Activated naive CD4-positive, alpha-beta T cell treated with anti-CD3 and anti-CD28 coated beads, Interleukin-2, amount 50 U/mL, for 72 hours (primary cell): ENCODE data around the gene VPS11. TPM values are rescaled to one million over a fixed set of nuclear protein-coding genes. Genes with fewer than 3 reads are reported as not detected.

Experiments used
- ATAC-seq, 2 donors: fragments of 150-1000 bp; cut with Tn5 transposase; 2 replicates each; pipeline ENCODE4 v1.10.0; 2021; ENCODE audit warnings: mild to moderate bottlenecking in 2 of 2, moderate library complexity in 2 of 2
- DNase-seq, 2 donors: peaks; one replicate each; pipeline ENCODE4 v3.0.0; 2021 to 2022; ENCODE audit warnings: low spot score in 2 of 2
- H3K27ac Mint-ChIP-seq, 2 donors: one replicate each; pipeline ENCODE4 v1.8.0; 2022; ENCODE audit warnings: mild to moderate bottlenecking in 2 of 2, mixed read lengths in 2 of 2
- H3K36me3 Mint-ChIP-seq, 2 donors: one replicate each; pipeline ENCODE4 v1.8.0; 2022; ENCODE audit warnings: mixed read lengths in 2 of 2
- H3K9me3 Mint-ChIP-seq, 2 donors: one replicate each; pipeline ENCODE4 v1.8.0; 2022; ENCODE audit warnings: mixed read lengths in 2 of 2
- total RNA-seq, 2 donors: library from RNA; stranded (reverse); gene quantifications; one replicate each; pipeline ENCODE4 v1.2.3, GENCODE V29; 2022

The VPS11 gene
- 10 to 100 TPM; 26.6 to 42.2 TPM for total RNA-seq

DNA sequence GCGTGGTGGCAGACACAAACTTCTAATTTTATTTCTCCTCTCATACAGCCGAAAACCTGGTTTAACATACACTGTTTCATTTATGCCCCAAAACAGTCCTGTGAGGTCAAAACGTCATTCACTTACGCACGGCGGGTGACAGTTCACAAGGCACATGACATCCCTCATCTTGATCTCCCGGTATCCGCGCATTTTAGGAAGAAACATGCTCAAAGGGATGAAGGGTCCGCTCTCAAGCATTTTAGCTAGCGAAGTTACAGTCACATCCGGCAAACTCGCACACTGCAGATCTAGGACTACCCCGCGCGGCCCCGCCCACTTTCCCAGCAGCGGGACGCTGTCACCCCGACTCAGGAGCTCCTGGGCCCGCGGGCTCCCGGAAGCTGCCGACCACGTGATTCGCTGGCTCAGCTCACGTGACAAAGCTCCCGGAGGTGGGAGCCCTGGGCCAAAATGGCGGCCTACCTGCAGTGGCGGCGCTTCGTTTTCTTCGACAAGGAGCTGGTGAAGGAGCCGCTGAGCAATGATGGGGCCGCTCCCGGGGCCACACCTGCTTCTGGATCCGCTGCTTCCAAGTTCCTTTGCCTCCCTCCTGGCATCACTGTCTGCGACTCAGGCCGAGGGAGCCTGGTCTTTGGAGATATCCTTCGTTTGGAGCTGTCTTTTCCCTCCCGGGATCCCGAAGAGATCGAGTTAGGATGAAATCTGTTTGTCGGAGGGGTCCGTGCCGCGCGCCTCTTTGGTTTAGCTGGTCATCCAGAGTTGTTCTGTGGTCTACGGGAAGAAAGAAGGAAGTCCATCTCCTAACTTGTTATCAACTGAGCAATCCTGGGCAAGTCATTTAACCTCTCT lies at the start of gene VPS11:
VPS11 (plus strand) TSS at position 448 of the 852 bp plus-strand sequence; CDS start at position 454, 6 bp downstream.
- peak; percentile 97 to 99 for ATAC-seq
- Mint-ChIP-seq H3K9me3 (no peaks in the 10 kb centered on the region), H3K27ac (peak within 1 kb of the TSS; percentile 96 to 97), H3K36me3 (peaks cover 0 to 10% of the 10 kb centered on the region in 2 donors)
- peak; percentile 95 to 98 for DNase-seq

DNA sequence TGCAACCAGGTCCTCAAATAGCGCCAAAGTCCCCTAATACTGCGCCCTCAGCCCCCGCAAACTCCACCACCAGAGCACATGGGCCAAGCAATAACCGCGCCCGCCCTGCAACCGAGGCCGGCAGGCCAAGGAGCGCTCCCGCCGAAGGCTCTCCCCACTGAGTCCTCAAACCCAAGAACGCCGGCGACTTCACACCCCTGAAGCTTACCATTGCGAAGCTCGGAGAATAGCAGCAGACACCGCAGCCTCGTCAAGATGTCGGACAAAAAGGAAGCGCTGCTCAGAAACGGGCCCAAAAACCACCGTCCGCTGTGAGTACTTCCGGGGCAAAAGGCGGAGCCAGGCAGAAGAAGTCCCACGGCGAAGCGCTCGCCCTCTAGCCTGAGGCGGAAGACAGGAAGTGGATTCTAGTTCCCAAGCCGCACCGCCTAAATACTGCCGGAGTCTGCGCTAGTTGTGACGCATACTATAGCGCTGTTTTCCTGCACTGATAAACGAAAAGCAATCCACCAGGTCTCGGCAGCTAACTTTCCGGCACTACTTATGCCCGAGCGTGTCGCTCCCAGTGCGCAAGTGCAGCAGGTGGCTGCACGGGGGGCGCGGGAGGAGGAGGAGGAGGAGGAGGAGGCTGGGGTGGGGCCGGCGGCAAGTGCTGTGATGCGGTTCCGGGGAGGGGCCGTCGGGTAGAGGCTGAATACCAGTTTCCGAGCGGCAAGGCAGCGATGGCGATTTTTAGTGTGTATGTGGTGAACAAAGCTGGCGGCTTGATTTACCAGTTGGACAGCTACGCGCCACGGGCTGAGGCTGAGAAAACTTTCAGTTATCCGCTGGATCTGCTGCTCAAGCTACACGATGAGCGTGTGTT lies 49.3 kb upstream of the VPS11 start, which contains the start of the genes RPS25 and TRAPPC4:
RPS25 (minus strand) TSS at position 270 of the 865 bp plus-strand sequence; CDS start at position 211, 59 bp downstream.
TRAPPC4 (plus strand) TSS at position 693 of the 865 bp plus-strand sequence; CDS start at position 723, 30 bp downstream.
- Mint-ChIP-seq H3K36me3 (peaks cover 49 to 54% of the 10 kb centered on the region in 2 donors), H3K9me3 (no peaks in the 10 kb centered on the region), H3K27ac (peak within 1 kb of the TSS; percentile 98 to 99)
- DNase-seq (peak; percentile 91 to 95), ATAC-seq (peak; percentile 92 to 95)

DNA sequence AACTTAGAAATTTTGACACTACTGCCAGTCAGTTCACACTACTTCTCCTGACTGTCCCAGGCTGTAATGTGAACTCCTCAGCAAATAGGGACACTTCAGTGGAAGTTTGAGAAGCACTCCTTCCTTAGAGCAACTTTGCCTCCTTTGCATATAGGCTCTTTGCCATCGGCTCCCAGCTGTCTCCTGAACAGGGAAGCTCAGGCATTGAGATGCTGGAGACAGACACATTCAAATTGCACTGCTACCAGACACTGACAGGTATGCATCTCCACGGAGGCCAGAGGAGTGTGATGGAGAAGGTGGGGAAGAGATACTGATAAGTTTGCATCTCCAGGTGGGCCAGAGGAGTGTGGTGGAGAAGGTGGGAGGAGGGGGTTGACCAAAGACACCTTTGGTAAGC lies 47.6 kb upstream of the VPS11 start:
- DNase-seq, result no peak
- H3K9me3 Mint-ChIP-seq, result no peaks in the 10 kb centered on the region
- ATAC-seq, result no peak
- H3K27ac Mint-ChIP-seq, result peak overlapping the region; percentile 98 to 99
- H3K36me3 Mint-ChIP-seq, result peaks cover 43 to 50% of the 10 kb centered on the region in 2 donors

DNA sequence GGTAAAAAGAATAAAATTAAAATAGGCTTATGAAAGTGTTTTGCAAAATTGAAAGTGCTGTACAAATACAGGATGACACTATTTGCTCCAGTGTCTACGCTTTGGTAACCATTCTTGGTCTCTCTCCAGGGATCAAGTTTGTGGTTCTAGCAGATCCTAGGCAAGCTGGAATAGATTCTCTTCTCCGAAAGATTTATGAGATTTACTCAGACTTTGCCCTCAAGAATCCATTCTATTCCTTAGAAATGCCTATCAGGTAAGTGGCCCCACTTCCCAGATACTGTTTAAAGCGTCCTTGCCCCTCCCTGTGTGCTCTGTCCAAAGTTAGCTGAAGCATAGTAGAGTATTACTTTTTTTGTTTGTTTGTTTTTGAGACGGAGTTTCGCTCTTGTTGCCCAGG lies 46.0 kb upstream of the VPS11 start:
- no peak for ATAC-seq
- Mint-ChIP-seq H3K27ac (no peak overlapping the region), H3K36me3 (peaks cover 32 to 42% of the 10 kb centered on the region in 2 donors), H3K9me3 (no peaks in the 10 kb centered on the region)
- DNase-seq, result no peak

DNA sequence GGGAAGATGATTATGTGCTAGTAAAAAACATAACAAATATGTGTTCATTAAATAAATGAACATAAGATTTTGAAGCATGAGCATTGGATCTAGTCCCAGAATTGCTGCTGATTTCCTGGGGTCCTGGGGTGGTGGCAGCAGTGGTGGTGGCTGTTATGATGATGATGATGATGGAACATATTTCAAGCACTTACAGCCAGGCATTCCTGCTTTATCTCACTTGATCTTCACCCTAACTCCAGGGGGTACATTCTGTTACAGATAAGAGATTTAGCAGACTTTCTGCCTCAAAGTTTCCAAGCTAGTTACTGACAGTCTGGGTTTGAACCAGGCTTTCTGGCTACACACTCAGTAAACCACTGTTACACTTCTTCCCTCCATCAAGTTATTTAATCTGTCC lies 43.9 kb upstream of the VPS11 start:
- Mint-ChIP-seq H3K27ac (peak overlapping the region; percentile 5 to 61), H3K36me3 (peaks cover 18 to 23% of the 10 kb centered on the region in 2 donors), H3K9me3 (no peaks in the 10 kb centered on the region)
- DNase-seq, result no peak
- no peak for ATAC-seq

DNA sequence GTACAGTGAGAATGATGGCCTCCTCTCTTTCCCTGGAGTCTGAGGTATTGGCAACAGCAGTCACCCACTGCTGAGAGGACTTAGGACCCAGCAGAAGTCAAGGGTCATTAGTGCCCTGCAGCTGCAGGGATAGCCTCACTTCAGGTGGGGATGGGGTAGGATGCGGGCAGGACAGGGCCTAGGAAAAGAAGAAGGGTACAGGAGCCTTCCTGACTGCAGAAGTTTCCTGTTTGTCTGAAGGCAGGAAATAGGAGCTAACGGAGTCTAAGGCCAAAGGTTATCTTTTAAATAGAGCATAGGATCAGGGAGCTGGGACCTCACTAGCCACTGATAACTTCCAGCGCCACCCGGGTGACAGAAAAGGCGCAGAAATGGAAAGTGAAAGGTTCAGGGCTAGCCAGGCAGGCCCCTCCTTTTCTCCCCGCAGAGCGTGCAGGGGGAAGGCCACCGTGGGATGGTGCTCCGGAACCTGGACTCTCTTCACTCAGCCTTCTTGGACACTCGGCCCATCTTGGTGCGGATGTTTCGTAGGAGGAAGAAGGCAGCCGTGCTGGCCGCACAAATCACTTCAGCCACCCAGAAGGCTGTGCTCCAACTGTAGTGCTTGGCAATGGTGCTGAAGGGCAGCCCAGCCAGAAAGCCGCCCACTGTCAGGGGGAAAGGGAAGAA lies 43.1 kb upstream of the VPS11 start:
- ATAC-seq, result no peak
- peaks cover 14 to 28% of the 10 kb centered on the region in 2 donors for H3K36me3 Mint-ChIP-seq
- H3K9me3 Mint-ChIP-seq, result no peaks in the 10 kb centered on the region
- H3K27ac Mint-ChIP-seq, result peak overlapping the region; percentile 61 to 96
- no peak for DNase-seq

DNA sequence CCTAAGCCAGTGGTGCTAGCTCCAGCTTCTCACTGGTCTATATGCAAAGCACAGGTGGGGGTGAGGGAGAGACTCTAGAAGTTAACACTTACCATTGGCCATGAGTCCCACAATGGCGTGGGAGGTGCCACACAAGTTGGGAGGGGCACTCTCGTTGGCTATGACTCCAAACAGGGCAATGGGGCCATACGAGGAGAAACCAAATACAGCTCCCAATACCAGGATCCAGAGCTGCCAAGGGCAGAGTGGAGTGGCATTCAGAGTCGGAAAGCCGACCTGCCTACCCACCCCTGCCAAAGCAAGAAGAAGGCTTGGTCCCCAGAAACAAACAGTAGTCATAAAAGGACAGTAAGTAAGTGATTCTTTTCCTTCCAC lies 42.5 kb upstream of the VPS11 start:
- peaks cover 9 to 23% of the 10 kb centered on the region in 2 donors for H3K36me3 Mint-ChIP-seq
- DNase-seq, result no peak

DNA sequence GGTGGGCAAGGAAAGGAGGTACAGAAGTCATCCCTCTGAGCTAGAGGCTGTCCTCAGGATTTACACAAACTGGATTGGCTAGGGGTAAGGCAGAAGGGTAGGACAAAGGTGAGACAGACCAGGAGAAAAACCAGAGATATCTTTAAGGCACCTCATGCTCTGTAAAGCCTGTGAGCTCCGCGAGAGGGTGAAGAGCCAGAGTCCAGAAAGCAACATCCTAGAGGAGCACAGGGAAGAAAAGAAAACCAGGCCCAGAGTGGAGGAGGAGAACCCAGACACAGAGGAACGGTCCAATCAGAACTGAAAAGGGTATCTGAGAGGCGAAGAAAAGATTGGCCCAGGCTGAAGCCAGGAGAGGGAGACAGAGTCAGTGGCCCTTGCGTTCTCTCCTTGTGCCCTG lies 42.1 kb upstream of the VPS11 start:
- Mint-ChIP-seq H3K36me3 (peaks cover 7 to 21% of the 10 kb centered on the region in 2 donors), H3K9me3 (no peaks in the 10 kb centered on the region), H3K27ac (peak overlapping the region; percentile 21 to 88)
- no peak for DNase-seq
- ATAC-seq, result no peak

More for the DNA sequence above, 42.5 kb upstream of the VPS11 start:
- ATAC-seq, result no peak
- Mint-ChIP-seq H3K27ac (peak overlapping the region; percentile 21 to 96), H3K9me3 (no peaks in the 10 kb centered on the region)

DNA sequence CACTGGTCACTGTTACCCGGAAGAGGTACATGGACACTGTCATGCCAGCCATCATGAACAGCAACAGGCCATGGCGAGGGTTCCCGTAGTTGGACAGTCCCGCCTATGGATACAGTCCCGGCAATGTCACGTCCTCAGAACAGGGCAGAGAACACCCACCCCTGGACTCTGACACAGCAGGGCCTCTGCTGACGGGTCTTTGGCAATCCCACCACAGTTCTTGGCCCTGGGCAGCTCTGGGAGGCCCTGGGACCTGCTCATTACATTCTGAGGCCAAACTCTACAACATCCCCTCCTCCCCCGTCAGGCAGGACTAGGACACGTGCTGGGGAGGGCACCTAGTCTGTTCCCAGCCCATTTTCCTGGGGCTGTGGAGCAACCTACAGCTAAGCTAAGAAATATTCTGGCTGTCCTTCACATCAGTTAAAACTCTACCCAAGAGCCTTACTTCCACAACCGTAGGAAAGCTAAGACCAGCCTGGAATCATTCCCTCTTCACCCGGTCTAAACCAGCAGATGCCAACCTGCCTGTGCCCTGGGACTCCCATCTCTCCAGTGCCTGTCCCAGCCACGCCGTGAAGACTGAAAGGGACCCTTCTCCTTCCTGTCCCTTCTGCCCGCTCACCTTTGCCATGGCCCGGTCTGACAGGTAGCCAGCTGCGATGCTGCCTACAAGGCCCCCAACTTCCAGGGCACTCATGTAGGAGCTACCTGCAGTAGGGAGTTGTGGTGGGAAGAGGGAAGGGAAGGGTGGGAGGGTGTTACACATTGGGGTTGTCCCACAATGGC lies 41.4 kb upstream of the VPS11 start:
- peaks cover 7 to 21% of the 10 kb centered on the region in 2 donors for H3K36me3 Mint-ChIP-seq
- H3K9me3 Mint-ChIP-seq, result no peaks in the 10 kb centered on the region
- H3K27ac Mint-ChIP-seq, result peak overlapping the region; percentile 21 to 50
- ATAC-seq (no peak), DNase-seq (no peak)

DNA sequence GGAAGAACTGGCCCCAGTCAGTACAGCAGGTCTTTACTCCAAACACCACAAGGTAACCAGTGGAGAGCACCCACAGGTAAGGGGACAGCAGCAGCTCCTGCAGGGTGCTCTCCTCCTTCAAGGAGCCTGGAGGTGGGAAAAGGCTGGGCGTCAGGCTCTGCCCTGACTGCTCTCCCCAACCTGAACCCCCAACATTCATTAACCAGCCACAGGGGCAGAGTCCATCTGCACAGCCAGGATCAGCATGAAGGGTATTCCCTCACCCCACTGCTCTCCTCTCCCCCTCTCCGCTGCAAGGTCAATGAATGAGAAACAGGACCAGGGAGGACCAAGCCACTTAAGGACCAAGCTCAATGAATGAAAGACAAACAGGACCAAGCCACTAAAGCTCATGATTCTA lies 40.6 kb upstream of the VPS11 start:
- Mint-ChIP-seq H3K9me3 (no peaks in the 10 kb centered on the region), H3K36me3 (peaks cover 7 to 21% of the 10 kb centered on the region in 2 donors), H3K27ac (no peak overlapping the region)
- DNase-seq (no peak), ATAC-seq (no peak)

DNA sequence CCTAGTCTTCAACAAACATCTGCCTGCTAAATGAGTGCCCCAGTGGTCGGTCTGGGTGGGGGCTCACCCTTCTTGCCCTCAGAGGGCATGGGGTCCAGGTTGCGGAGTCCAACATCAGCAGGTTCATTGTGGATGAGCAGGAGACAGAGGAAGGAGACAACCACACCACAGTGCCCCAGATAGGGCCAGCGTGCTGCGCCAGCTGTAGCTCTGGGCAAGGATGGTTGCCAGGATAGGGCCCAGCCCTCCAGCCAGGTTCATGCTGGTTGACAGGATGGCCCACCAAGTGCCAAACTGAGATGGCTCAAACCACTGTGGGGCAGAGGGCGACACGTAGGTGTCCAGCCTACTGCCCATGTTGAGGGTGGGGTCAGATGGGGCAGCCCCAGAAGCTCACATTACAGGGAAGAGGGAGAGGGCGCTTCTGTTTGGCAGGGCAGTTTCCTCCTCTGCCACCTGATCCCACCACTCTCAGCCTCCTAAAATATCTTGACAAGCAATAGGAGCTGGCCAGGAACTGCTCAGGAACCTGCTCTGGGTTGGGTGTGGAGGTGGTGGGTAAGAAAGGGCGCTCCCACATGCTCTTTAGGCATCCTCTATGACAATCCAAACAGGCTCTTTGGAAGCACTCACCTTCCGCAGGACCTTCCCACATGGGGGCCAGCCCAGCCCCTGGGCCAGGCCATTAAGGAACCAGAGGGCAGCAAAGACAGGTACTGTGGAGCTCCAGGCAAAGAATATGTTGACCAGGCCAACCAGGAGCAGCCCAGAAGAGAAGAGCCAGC lies 39.9 kb upstream of the VPS11 start:
- Mint-ChIP-seq H3K9me3 (no peaks in the 10 kb centered on the region), H3K27ac (no peak overlapping the region), H3K36me3 (peaks cover 7 to 21% of the 10 kb centered on the region in 2 donors)
- DNase-seq (no peak), ATAC-seq (no peak)

DNA sequence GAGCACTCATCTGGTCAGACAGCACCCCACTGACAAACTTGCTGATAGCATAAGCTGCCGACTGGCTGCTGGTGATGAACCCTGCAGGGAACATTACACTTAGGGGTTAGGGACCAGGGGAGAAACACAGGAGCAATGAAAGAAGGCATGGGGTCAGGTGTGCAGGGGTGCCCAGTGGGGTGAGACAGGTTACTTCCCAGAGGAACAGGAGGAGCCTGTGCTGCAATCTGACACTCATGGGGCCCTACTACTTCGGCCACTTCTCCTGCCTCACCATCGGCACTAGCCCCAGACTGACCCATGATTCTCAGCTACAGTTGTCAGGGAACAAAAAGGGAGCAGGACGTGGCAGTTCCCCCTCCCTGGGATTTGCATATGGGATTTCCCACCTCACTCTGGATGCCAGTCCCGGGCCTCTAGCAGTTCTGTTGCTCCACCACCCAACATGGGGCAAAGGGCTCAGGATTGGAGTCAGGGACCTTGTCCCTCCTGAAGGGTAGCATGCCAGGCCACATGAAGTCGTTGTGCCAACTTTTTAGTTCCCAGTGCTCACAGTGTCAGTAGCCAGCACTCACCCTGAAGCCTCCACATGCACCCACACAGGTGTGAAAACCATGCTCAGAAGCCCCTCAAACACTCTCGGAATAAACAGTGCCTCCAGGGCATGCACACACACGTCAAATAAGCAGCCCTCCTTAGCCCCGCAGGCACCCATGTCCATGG lies 39.1 kb upstream of the VPS11 start:
- Mint-ChIP-seq H3K9me3 (no peaks in the 10 kb centered on the region), H3K27ac (peak overlapping the region in 1 of 2 donors; percentile 84), H3K36me3 (peaks cover 7 to 17% of the 10 kb centered on the region in 2 donors)
- DNase-seq, result no peak
- ATAC-seq, result no peak

DNA sequence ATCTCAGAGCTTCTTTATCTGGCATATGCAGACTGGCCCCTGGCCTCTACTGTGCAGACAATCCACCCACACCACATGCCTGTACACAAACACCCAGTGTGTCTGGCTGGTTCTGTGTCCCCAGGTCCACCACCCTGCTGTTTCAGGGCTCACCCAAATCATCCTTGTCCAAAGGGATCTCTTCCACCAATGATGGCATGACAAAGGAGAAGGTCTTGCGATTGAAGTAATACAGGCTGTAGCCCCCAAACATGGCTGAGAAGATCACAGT lies 38.6 kb upstream of the VPS11 start:
- Mint-ChIP-seq H3K9me3 (no peaks in the 10 kb centered on the region), H3K36me3 (peaks cover 7 to 14% of the 10 kb centered on the region in 2 donors), H3K27ac (peak overlapping the region in 1 of 2 donors; percentile 84)
- ATAC-seq, result no peak
- DNase-seq, result no peak

DNA sequence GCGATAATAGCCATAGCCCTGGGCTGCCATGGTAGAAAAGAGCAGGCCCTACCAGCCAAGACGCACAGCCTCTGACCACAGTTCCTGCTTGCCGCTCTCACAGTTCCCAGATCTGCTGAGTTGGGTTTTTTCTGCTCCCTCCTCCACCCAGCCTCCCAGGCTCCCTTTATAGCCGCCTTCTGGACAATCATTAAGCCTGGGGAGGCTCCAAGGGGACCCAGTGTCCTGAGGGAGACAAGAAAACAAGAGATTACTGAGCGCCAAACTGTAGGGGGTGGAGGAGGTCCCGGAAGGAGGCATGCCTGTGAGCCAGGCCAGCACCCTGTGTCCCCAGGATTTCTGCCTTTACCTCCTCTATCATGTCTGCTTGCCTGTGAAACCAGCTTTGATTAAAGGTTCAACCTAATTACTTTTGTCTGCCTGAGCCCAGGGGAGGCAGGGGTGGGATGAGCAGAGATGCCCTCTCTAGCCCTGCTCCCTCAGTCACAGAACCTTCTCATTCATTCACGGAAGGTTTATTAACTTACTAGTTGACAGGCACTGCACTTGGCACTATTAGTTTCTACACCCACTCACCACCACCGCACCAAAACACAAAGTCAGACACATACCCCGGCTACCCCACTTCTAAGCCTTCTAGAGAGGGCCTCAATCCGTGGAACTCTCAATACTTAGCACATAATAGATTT lies 38.1 kb upstream of the VPS11 start:
- Mint-ChIP-seq H3K36me3 (peaks cover 7 to 14% of the 10 kb centered on the region in 2 donors), H3K9me3 (no peaks in the 10 kb centered on the region), H3K27ac (peak overlapping the region; percentile 78 to 84)
- DNase-seq (peak in 1 of 2 donors; percentile 38), ATAC-seq (peak; percentile 27 to 32)
